GM12892 (cell line): ENCODE results near the gene CHAC1.

Experiments
- DNase-seq: peaks from one replicate; pipeline ENCODE4 v3.0.0; 2011; ENCODE audit not compliant: insufficient read length
- FAIRE-seq: peaks from 2 replicates; lab custom pipeline; 2011; peaks lifted over from hg19 to GRCh38; lab: Jason Lieb, UNC
- POLR2A ChIP-seq: IDR thresholded peaks from 2 replicates; pipeline ENCODE4 v1.6.1; 2011; ENCODE audit warnings: low read depth, low read length, control low read depth
- POLR2AphosphoS5 ChIP-seq: IDR thresholded peaks from 2 replicates; pipeline ENCODE4 v1.6.1; 2011; ENCODE audit warnings: low read depth, low read length, control low read depth
- TAF1 ChIP-seq: IDR thresholded peaks from 2 replicates; pipeline ENCODE4 v1.6.1; 2011; ENCODE audit warnings: low read depth, mild to moderate bottlenecking, control low read depth, low read length, borderline replicate concordance

The CHAC1 gene

GRCh38 chr15:40925863-40926658 is 27.2 kb upstream of the CHAC1 start:
- TF ChIP-seq TAF1 (no peak), POLR2AphosphoS5 (no peak), POLR2A (no peak)
- DNase-seq = no peak
- no peak for FAIRE-seq

GRCh38 chr15:40926659-40927494 is 26.4 kb upstream of the CHAC1 start:
- TF ChIP-seq TAF1 (no peak), POLR2AphosphoS5 (no peak), POLR2A (no peak)
- FAIRE-seq (no peak), DNase-seq (no peak)

GRCh38 chr15:40927495-40927872 is 25.8 kb upstream of the CHAC1 start:
- TF ChIP-seq TAF1 (no peak), POLR2AphosphoS5 (no peak), POLR2A (no peak)
- FAIRE-seq = no peak
- no peak for DNase-seq

GRCh38 chr15:40927873-40928806 is 25.1 kb upstream of the CHAC1 start:
- DNase-seq = no peak
- FAIRE-seq = no peak
- TF ChIP-seq POLR2AphosphoS5 (no peak), POLR2A (no peak)

- FAIRE-seq = no peak
- TF ChIP-seq POLR2AphosphoS5 = no peak
- no peak for TF ChIP-seq TAF1
- peak; percentile 41; the same call in 1 of the 2 replicates for TF ChIP-seq POLR2A
- no peak for DNase-seq
These were observed 24.2 kb upstream of the CHAC1 start, which contains the start of gene DLL4 for GRCh38 chr15:40928821-40929659. DLL4 (plus strand) TSS chr15:40929340; CDS start chr15:40929669, 329 bp downstream.

GRCh38 chr15:40929660-40930429 is 23.4 kb upstream of the CHAC1 start:
- DNase-seq = no peak
- FAIRE-seq = no peak

GRCh38 chr15:40930430-40931299 is 22.6 kb upstream of the CHAC1 start:
- TF ChIP-seq POLR2AphosphoS5 = no peak
- TF ChIP-seq TAF1 = no peak
- no peak for TF ChIP-seq POLR2A
- DNase-seq (no peak), FAIRE-seq (peak; percentile 91)

More at GRCh38 chr15:40929660-40930429, 23.4 kb upstream of the CHAC1 start:
- TF ChIP-seq TAF1 = no peak
- no peak for TF ChIP-seq POLR2A
- no peak for TF ChIP-seq POLR2AphosphoS5

GRCh38 chr15:40931300-40932142 is 21.8 kb upstream of the CHAC1 start:
- DNase-seq (no peak), FAIRE-seq (no peak)
- TF ChIP-seq POLR2AphosphoS5 (no peak), TAF1 (no peak)
